IPS-NIHi7 (cell line): Measurements from ENCODE around the gene OSBPL6.
"Not testable (repeated sequence)": the region's sequence is repeated elsewhere in the genome, so short reads cannot be mapped to it uniquely, and the experiment has no call there.

Experiments used
- DNase-seq: peaks from one replicate; pipeline ENCODE4 v3.0.0; 2012; ENCODE audit warnings: mixed read lengths; ENCODE audit errors: extremely low spot score

The OSBPL6 gene

GRCh38 chr2:178301649-178302238, 107.4 kb downstream of the OSBPL6 start:
- DNase-seq = no peak

GRCh38 chr2:178304333-178304732, 110.0 kb downstream of the OSBPL6 start:
- DNase-seq = no peak

- peak; percentile 78 for DNase-seq
Observed at GRCh38 chr2:178306352-178307073, 112.2 kb downstream of the OSBPL6 start.

GRCh38 chr2:178307650-178308049, 113.3 kb downstream of the OSBPL6 start:
- no peak for DNase-seq

GRCh38 chr2:178309541-178309940, 115.2 kb downstream of the OSBPL6 start:
- DNase-seq = no peak

- no peak for DNase-seq
Observed at GRCh38 chr2:178315078-178315477, 120.8 kb downstream of the OSBPL6 start.

GRCh38 chr2:178315488-178315948, 121.2 kb downstream of the OSBPL6 start:
- DNase-seq = no peak

GRCh38 chr2:178317811-178318210, 123.5 kb downstream of the OSBPL6 start:
- no peak for DNase-seq

GRCh38 chr2:178320011-178320585, 125.8 kb downstream of the OSBPL6 start:
- DNase-seq = no peak

GRCh38 chr2:178322068-178322467, 127.8 kb downstream of the OSBPL6 start:
- no peak for DNase-seq

- DNase-seq = not testable (repeated sequence)
Observed at GRCh38 chr2:178323331-178323730, 129.0 kb downstream of the OSBPL6 start.

GRCh38 chr2:178324077-178324476, 129.8 kb downstream of the OSBPL6 start:
- DNase-seq = no peak

GRCh38 chr2:178325268-178325667, 131.0 kb downstream of the OSBPL6 start:
- no peak for DNase-seq

- DNase-seq = no peak
Observed at GRCh38 chr2:178327516-178327915, 133.2 kb downstream of the OSBPL6 start.

GRCh38 chr2:178328037-178328436, 133.7 kb downstream of the OSBPL6 start:
- DNase-seq = no peak

GRCh38 chr2:178330175-178331017, 136.1 kb downstream of the OSBPL6 start:
- no peak for DNase-seq

- DNase-seq = no peak
Observed at GRCh38 chr2:178331474-178332432, 137.4 kb downstream of the OSBPL6 start.

- DNase-seq = no peak
Observed at GRCh38 chr2:178333851-178334250, 139.5 kb downstream of the OSBPL6 start.

- DNase-seq = no peak
Observed at GRCh38 chr2:178335230-178335629, 140.9 kb downstream of the OSBPL6 start.

GRCh38 chr2:178344121-178344520, 149.8 kb downstream of the OSBPL6 start:
- no peak for DNase-seq

GRCh38 chr2:178345951-178346350, 151.6 kb downstream of the OSBPL6 start:
- no peak for DNase-seq
